Aorta (tissue), 5 donors: ENCODE results near the gene SSX1. TPM values are rescaled to one million over a fixed set of nuclear protein-coding genes. Genes with fewer than 3 reads are reported as not detected.
"Not testable (repeated sequence)": the region's sequence is repeated elsewhere in the genome, so short reads cannot be mapped to it uniquely, and the experiment has no call there.

Source experiments
- ATAC-seq: fragments of 200-7000 bp; cut with Tn5 transposase; one replicate; pipeline ENCODE4 v1.9.1; 2022; ENCODE audit warnings: moderate library complexity; ENCODE audit not compliant: low FRiP score
- DNase-seq, 2 donors: peaks; one replicate each; pipeline ENCODE4 v3.0.0-alpha.2; 2020
- H3K27ac ChIP-seq, 2 donors: one replicate each; pipeline ENCODE4 v1.5.1; 2013; ENCODE audit warnings: low read length in 2 of 2, mild to moderate bottlenecking in 2 of 2, moderate library complexity in 2 of 2, control low read depth in 1 of 2, inconsistent platforms in 1 of 2, low read depth in 1 of 2
- H3K27me3 ChIP-seq, 2 donors: one replicate each; pipeline ENCODE4 v1.6.1; 2013; ENCODE audit warnings: control low read depth in 1 of 2, low read length in 1 of 2, mild to moderate bottlenecking in 1 of 2, moderate library complexity in 1 of 2; ENCODE audit not compliant: insufficient read depth in 2 of 2, control insufficient read depth in 1 of 2
- H3K36me3 ChIP-seq, 2 donors: one replicate each; pipeline ENCODE4 v1.6.1; 2013; ENCODE audit warnings: control low read depth in 1 of 2, low read length in 1 of 2, mild to moderate bottlenecking in 1 of 2; ENCODE audit not compliant: insufficient read depth in 2 of 2, control insufficient read depth in 1 of 2
- H3K4me1 ChIP-seq, 2 donors: one replicate each; pipeline ENCODE4 v1.6.1; 2013; ENCODE audit warnings: low read length in 2 of 2, control low read depth in 1 of 2, mild to moderate bottlenecking in 1 of 2, moderate library complexity in 1 of 2; ENCODE audit not compliant: insufficient read depth in 2 of 2, control insufficient read depth in 1 of 2
- H3K4me3 ChIP-seq, 2 donors: one replicate each; pipeline ENCODE4 v1.5.1; 2013; ENCODE audit warnings: low read length in 2 of 2, control low read depth in 1 of 2, mild to moderate bottlenecking in 1 of 2
- H3K9me3 ChIP-seq: one replicate; pipeline ENCODE4 v1.6.1; 2013; ENCODE audit warnings: mild to moderate bottlenecking, low read length; ENCODE audit not compliant: control insufficient read depth
- WGBS, 2 donors: extraction: QIAGEN DNeasy Blood & Tissue Kit; methylation state at CpG; one replicate each; pipeline ENCODE4 v1.1.7; 2013; 5-methylcytosine and 5-hydroxymethylcytosine counted together
- intact Hi-C, 2 donors: fragments of 100-400 bp; cut with DNase I; formaldehyde crosslinking; loops; one replicate each; pipeline versions ENCODE4 v1.14.2 to v1.15.0; 2022
- long read RNA-seq, 2 donors: library from polyadenylated mRNA; unstranded; transcript quantifications; one replicate each; pipeline ENCODE4 v2.0.0, GENCODE V29; 2020 to 2021
- polyA plus RNA-seq, 2 donors: library from polyadenylated mRNA; stranded (reverse); fragments of 200-250 nt; gene quantifications; one replicate each; pipeline ENCODE4 v1.2.3, GENCODE V29; 2013
- total RNA-seq, 2 donors: library from RNA; stranded (reverse); fragmentation: NEBNext Ultra II Directional; extraction: Animal tissue kit (Norgen Biotek cat#: 25700); gene quantifications; one replicate each; pipeline ENCODE4 v1.2.1, GENCODE V29; 2021
- donor health status: healthy with polysubstance abuse.
- donor health status: Bipolar disorder and iron deficiency.
- donor health status: DM: no; HTN: no; CAD: no.
- donor health status: DM: no; HTN: no; CAD: no.
- donor health status: DM: yes; HTN: yes; CAD: no.

SSX1 gene
- total RNA-seq, result not detected
- polyA plus RNA-seq, result not detected
- long read RNA-seq, donor 1, result 0 reads
- long read RNA-seq, donor 2, result 0 reads

- H3K36me3 ChIP-seq, H3K27me3 ChIP-seq, H3K4me1 ChIP-seq, H3K4me3 ChIP-seq, DNase-seq, ATAC-seq, intact Hi-C loops, H3K9me3 ChIP-seq, H3K27ac ChIP-seq: not testable (repeated sequence)
- 91 to 93% methylated on average over 20 of the region's 20 CpGs for WGBS, 2 donors
Measured at GRCh38 chrX:48255062-48255796, at the start of gene SSX1. SSX1 (plus strand) TSS chrX:48255392; CDS start chrX:48257242, 1,850 bp downstream.

- intact Hi-C loops, H3K9me3 ChIP-seq, H3K4me1 ChIP-seq, H3K36me3 ChIP-seq, H3K4me3 ChIP-seq, DNase-seq, H3K27ac ChIP-seq, H3K27me3 ChIP-seq, ATAC-seq: not testable (repeated sequence)
- 32 to 40% methylated on average over 4 of the region's 4 CpGs for WGBS, 2 donors
Measured at GRCh38 chrX:48214341-48214740, 40.9 kb upstream of the SSX1 start.

- H3K27me3 ChIP-seq, H3K36me3 ChIP-seq, DNase-seq, intact Hi-C loops, H3K9me3 ChIP-seq, H3K4me3 ChIP-seq, H3K27ac ChIP-seq, H3K4me1 ChIP-seq, ATAC-seq: not testable (repeated sequence)
- WGBS, 2 donors, result 76 to 82% methylated on average over 4 of the region's 4 CpGs
Measured at GRCh38 chrX:48224196-48224595, 31.0 kb upstream of the SSX1 start.

GRCh38 chrX:48252945-48253344 is 2.2 kb upstream of the SSX1 start:
- H3K4me1 ChIP-seq, H3K4me3 ChIP-seq, H3K36me3 ChIP-seq, ATAC-seq, DNase-seq, H3K27ac ChIP-seq, intact Hi-C loops, H3K9me3 ChIP-seq, H3K27me3 ChIP-seq: not testable (repeated sequence)
- WGBS, 2 donors, result 55 to 56% methylated on average over 6 of the region's 6 CpGs

- ATAC-seq, H3K4me3 ChIP-seq, DNase-seq, H3K9me3 ChIP-seq, H3K27me3 ChIP-seq, H3K4me1 ChIP-seq, H3K27ac ChIP-seq, H3K36me3 ChIP-seq, intact Hi-C loops: not testable (repeated sequence)
Measured at GRCh38 chrX:48274365-48274764, 19.2 kb downstream of the SSX1 start.

GRCh38 chrX:48278958-48279357 is 23.8 kb downstream of the SSX1 start:
- no peak overlapping the region for H3K4me3 ChIP-seq
- H3K27me3 ChIP-seq, result no peaks in the 10 kb centered on the region
- no peaks in the 10 kb centered on the region for H3K9me3 ChIP-seq
- H3K27ac ChIP-seq, result no peak overlapping the region
- H3K36me3 ChIP-seq, result no peaks in the 10 kb centered on the region
- no peaks in the 10 kb centered on the region for H3K4me1 ChIP-seq
- DNase-seq, result no peak
- no peak for ATAC-seq
- WGBS, 2 donors, result 75 to 77% methylated on average over 9 of the region's 9 CpGs
- intact Hi-C loops, result no loop called here

GRCh38 chrX:48280729-48281128 is 25.5 kb downstream of the SSX1 start:
- WGBS, 2 donors, result 70 to 75% methylated on average over 3 of the region's 3 CpGs
- H3K27me3 ChIP-seq, H3K36me3 ChIP-seq, H3K4me3 ChIP-seq, DNase-seq, H3K27ac ChIP-seq, ATAC-seq, H3K9me3 ChIP-seq, H3K4me1 ChIP-seq, intact Hi-C loops: not testable (repeated sequence)

- WGBS, 2 donors, result 83 to 89% methylated on average over 11 of the region's 11 CpGs
- ATAC-seq (no peak), DNase-seq (no peak)
- H3K27me3 ChIP-seq, result no peaks in the 10 kb centered on the region
- H3K4me3 ChIP-seq, result no peak overlapping the region
- H3K36me3 ChIP-seq, result no peaks in the 10 kb centered on the region
- no peaks in the 10 kb centered on the region for H3K4me1 ChIP-seq
- intact Hi-C loops, result no loop called here
- no peak overlapping the region for H3K27ac ChIP-seq
- no peaks in the 10 kb centered on the region for H3K9me3 ChIP-seq
Measured at GRCh38 chrX:48306175-48306574, 51.0 kb downstream of the SSX1 start.

GRCh38 chrX:48313996-48314395 is 58.8 kb downstream of the SSX1 start:
- H3K4me1 ChIP-seq, DNase-seq, ATAC-seq, H3K27me3 ChIP-seq, intact Hi-C loops, H3K4me3 ChIP-seq, H3K27ac ChIP-seq, H3K36me3 ChIP-seq, H3K9me3 ChIP-seq: not testable (repeated sequence)
- 48 to 58% methylated on average over 2 of the region's 2 CpGs for WGBS, 2 donors
